Ammon's horn (tissue), 1 donor: ENCODE data around the gene SIPA1L3.

Experiments
- DNase-seq: peaks from one replicate; pipeline ENCODE4 v3.0.0-alpha.2; 2016; ENCODE audit warnings: low spot score

SIPA1L3 gene

DNA sequence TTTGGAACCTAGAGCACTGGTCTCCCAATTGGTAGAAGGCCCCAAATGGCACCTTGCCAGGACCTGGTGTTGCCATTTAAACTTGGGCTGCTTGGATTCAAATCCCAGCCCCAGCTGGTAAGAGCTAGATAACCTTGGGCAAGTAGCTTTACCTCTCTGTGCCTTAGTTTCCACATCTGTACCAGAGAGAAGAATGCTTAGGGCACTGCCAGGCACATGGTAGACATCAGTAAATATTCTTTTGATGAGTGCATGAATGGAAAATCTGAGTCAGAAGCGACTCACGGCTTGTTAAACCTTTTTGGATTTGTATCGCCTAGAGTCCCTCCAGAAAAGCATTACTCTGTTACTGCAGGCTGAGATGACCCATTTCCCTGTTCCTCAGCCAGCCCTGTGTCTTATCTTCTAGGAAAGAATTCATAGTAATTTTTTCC lies 90.9 kb downstream of the SIPA1L3 start:
- DNase-seq, result no peak

DNA sequence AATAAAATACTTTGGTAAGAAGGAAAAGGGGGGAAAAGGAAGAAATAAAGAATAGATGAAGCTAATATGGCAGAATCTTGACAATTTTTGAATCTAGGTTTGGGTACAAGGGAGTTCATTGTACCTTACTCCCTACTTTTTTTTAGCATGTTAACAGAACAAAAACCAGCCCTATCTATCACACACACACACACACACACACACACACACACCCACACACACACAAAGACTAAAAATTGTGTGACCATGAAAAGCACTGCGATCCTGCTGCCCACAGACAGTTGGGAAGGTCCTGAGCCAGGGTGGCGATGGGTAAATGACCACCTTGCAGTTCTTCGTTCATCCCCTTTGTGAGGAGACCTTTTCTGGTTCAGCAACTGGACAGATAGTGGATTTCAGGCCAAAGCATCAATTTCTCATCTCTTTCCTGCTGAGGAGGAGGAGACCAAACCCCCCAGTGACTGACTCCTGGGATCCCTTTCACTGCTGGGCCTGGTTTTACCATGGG lies 91.8 kb downstream of the SIPA1L3 start:
- no peak for DNase-seq

DNA sequence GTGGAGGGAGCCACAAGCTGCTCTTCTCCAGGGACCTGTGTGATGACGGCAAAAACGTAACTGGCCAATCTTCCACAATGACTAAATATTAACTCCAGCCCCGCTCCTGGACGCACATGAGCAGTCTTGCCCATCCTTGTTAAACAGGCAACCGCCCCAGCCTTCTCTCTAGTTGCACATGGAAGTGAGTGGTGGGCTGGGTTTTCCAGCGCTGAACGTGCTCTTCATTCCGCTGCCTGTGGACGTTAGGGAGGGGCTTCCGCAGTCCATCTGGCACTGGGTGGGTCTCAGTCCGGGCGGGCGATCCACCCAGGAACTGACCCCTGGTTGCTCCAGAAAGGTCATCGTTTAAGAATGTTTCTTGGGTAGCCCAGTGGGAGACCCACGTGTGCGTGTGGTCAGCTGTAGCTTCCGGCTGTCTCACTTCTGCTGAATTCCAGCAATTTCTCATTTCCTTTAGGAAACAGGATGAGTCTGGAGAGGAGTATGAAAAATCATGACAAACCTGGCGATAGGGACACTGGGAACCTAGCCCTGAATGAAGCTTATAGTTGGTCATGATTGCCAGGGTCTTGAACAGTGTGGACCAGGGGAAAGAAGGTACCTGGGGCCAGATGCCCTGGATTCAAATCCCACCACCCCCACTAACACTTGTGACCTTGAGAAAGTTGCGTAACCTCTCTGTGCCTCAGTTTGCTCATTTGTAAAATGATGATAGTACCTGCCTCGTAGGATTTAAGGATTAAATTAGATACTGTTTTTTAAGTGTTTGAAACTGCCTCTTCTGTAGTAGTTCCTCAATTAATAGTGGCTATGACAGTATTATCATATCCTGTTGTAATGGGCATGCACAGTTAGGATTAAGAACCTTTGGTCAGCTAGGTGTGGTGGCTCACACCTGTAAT lies 92.6 kb downstream of the SIPA1L3 start:
- DNase-seq, result no peak

DNA sequence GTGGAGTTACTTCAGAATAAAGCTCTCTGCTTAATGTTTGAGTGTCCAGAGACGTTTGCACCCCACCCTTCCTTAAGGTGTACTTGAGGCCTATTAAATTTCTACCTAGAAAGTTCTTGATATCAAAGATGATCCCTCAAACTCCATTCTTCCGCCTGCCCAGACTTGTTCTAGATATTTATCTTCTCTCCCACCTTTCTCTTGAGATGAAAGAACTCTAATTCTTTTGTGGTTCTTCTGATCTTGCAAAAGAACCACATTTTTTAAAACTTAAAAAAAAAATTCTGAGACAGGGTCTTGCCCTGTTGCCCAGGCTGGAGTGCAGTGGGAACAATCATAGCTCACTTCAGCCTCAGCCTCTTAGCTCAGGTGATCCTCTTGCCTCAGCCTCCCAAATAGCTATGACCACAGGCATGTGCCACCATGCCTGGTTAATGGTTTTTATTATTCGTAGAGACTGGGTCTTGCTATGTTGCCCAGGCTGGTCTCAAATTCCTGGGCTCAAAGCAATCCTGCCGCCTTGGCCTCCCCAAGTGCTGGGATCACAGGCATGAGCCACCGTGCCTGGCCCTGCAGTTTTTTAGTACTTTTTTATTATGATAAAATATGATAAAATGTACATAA lies 94.3 kb downstream of the SIPA1L3 start:
- no peak for DNase-seq

DNA sequence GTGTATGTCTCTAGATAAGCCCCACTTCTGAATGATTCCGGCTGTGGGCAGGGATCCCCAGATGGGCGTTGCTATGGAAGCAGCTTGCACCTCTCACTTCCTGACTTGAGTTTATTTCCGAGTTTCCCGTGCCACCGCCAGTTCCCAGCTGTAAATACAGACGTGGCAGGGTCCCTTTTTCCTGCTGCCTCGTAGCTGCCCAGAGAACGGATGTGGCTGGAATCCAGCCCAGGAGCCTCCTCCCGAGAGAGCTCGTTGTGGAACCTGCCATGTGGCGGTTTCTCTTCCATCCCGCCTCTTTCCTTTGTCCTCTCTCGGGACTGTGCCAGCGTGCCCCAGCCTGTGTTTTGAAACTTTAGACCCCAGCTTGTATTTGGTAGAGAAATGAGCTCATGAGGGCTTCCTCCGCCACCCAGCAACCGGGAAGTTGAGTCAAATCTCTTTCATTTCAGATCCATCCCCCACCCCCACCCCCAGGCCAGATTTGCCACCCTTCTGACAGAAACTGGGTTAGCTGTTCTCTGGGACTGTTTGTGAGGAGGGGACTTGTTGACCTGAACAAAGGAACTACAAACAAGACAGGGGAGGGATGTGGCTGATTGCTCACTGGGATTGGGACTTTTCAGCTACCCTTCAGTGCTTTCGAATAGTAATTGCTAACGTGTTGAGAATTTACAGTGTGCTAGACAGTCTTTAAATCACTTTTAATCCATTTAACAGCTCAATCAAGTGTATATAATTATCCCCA lies 96.6 kb downstream of the SIPA1L3 start:
- DNase-seq, result peak; percentile 74

DNA sequence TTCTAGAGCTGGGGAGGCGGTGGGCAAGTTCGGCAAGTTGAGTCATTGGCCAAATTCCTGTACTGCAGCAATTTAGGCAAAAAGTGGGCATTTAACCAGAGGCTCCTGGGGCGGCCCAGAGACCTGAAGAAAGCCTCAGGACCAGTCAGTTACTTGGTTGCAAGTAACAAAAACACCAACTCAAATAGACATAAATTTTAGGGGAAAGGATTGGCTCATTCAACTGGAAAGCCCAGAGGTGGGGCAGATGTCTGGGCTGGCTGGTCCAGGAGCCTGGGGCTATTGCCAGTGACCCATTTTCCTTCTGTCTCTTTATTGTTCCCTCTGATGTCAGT lies 97.1 kb downstream of the SIPA1L3 start:
- no peak for DNase-seq

DNA sequence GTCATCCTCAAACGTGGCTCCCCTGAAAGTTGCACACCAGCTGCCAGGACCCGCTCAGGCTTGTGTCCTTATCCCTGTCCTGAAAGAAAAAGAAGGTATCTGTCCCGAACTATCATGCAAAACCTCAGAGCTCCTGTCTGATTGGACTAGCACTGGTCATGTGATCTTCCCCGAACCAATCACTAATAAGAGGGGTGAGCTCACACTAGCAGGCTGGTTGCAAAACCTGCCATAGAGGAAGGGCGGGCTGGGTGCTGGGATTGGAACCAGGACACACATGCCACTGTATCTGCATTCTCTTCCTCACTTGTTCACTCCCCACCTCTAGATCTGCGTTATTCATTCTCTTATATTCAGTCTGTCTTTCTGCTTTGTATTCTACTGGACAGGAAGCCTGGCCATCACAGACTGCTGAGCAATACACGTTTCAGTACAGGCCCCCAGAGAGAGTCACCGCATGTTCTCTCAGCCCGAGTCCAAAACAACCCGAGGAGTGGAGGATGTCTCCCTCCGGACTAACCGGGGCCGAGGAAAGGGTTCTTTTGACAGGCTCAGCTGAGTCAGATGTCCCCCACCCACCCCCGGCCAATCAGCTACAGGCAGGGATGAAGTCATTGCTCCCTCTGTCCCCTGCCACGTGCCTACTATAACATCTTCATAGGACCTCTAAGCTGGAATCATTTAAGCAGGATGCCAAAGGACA lies 97.7 kb downstream of the SIPA1L3 start:
- DNase-seq, result peak; percentile 98

DNA sequence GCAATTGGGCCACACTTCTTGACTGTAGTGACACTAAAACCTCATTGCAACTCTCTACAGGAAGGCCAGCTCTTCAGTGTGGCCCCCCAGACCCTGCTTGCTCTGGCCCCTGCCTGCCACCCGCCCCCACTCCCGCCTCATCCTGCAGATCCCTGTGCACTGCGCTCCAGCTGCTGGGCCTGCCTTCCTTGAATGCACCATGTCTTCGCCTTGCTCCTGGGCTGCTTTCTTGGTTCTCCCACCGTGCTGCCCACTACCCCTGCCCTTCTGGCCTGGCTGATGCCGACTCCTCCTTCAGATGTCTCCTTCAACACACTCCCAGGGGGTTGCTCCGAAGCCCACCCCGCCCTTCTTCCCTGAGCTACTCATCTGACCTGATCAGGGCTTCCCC lies 98.2 kb downstream of the SIPA1L3 start:
- DNase-seq, result no peak

DNA sequence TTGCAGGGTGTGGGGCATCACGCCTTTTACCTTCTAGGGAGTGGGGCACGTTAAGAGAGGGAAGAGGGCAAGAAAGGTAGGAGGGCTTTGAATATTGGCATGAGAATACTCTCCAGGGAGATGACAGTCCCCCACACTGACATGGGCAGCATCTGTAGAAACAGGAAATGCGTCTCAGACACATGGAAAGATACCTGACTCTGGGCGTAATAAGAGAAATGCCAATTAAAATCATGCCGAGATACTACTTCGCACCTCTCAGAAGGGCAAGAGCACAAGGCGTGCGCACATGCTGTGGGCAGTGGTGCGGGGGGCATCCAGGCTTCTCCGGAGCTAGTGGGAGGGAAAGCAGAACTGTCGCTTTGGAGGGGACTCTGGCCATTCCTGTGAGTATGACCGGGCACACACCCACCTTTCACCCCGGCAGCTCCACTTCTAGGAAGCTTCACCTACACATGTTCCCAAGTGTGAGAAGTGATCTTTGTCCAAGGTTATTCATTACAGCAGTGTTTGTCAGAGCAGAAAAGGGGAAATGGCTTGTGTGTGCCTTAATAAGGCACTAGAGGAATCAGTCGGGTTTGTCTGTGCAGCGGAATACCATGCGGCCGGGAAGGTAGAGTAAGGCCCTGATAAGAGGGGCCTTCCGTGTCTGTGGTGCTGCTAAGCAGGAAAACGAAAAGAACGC lies 99.5 kb downstream of the SIPA1L3 start:
- no peak for DNase-seq

DNA sequence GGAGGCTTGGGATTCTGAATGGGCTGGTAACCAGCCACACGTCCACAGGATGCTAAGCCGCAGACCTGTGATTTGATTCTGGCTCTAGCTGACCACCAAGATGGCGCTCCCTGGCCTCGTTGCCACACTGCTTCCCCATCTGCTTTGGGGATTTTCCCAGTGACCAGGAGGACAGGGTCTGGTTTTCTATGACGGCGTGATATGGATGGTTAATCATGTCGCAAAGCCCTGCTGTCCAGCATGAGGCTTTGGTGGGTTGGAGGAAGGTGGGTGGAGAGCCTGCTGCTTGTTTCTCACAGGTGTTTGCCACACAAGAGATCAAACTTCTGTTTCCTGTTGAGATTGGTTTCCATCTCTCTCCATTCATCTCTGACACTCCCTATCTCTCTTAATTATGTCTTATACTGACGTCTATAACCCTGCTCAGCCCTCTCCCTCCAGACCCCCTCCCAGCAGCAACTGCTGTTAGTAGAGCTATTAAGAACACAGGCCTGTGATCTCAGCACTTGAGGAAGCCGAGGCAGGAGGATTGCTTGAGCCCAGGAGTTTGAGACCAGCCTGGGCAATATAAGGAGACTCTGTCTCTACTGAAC lies 102.7 kb downstream of the SIPA1L3 start:
- no peak for DNase-seq

DNA sequence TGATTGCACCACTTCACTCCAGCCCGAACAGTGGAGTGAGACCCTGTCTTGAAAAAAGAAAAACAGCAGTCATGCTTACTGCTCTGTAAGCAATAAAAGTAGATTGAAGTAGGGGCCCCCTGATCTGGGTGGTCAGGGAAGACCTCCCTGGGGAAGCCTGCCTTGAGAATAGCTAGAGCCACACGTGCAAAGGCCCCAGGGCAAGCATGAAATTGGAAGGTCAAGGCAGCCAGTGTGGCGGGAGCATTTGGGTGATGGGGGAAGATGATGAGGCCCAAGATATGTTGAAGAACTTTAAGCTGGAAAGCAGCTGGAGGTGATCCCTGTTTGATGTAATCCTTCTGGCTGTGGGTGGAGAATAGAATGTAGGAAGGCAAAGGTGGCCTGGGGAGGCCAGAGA lies 104.4 kb downstream of the SIPA1L3 start:
- DNase-seq, result no peak

DNA sequence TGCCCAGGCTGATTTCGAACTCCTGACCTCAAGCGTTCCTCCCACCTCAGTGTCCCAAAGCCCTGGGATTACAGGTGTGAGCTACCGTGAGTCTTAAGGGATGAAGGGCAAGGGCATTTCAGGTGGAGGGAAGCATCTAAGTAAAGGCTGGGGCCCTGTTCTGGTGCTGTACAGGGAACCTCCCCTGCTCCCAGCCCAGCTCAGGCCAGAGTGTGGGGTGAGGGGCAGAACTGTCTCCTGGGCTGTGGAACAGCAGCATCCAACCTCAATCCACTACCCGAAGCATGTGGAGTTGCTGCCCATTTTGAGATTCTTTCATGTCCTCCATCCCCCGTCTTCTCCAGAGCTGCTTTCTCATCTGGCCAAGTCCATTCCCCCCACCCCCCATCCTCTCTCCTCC lies 105.3 kb downstream of the SIPA1L3 start:
- no peak for DNase-seq

DNA sequence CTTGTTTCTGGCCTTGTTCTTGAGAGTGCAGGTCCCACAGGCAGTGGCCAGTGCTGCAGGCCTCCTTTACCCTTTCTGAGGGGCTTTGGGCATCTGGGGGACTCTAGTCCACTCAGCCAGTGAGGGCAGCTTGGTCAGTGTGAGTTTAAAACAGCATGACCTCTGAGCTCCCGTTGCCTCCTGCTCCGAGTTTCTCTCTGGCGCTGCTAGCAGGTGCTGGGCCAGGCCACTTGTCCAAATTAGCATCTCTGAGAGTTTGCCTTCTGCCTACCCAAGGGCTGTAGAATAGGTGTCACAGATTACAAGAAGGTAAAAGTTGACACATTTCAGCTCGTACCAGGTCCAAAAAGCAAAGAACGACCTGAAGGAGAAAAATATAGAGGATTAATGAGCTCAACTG lies 105.9 kb downstream of the SIPA1L3 start:
- DNase-seq, result no peak

DNA sequence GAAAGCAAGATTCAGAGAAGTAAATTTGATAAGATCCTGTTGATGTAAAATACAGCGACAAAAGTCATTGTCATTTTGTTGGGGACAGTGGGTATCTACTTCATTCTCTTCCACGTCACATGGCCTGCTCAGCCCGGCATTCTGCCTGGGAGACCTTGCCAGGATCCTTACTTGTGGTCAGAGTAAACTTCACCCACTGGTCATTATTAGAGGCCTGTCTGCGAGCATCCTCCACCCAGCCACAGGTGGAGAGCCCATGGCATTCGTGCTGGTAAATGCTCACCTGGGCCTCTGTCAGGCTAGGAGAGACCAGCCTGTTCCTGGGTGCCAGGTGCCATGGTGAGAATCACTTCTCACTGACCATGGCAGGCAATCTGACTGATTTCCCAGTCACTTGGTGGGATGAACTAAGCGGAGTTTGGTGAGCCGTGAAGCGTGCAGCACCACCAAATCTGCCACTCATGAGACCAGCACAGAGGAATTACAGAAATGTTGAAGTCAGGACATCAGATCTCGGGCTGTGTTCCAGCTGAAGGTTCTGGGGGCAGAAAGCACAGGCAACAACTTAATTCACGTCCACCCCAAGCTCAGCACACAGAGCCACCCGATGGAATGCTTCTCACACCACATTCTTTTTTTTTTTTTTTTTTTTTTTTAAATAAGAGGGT lies 107.0 kb downstream of the SIPA1L3 start:
- DNase-seq, result no peak

DNA sequence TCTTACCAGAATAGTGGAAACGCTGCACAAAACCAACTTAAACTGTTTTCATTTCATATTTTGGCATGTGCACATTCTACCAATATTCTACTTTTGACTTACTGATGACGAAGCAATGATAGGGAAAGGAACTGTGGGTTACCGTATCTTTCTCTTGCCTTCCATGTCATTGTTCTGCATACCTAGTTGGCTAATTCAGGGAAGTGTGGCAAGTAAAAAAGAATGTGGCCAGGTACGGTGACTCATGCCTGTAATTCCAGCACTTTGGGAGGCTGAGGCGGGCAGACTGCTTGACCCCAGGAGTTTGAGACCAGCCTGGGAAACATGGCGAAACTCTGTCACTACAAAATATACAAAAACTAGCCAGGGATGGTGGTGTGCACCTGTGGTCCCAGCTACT lies 108.2 kb downstream of the SIPA1L3 start:
- DNase-seq, result no peak

DNA sequence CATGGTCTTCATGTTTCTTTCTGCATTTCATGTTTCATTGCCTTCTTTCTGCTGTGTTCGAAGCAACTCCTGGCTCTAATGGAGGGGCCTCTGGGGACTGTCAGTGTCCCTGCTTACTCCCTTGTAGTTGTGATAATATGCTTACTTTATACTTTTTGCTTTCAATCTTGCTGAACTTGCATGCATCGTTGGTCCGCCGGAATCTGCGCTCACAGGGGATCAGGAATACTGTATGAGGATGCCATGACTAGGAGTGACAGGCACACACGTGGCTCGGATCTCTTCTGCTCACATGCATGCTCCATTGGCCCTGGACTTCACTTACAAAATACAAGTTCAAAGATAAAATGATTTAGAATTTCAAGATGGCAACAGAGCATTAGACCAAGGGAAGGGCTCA lies 108.8 kb downstream of the SIPA1L3 start:
- no peak for DNase-seq

DNA sequence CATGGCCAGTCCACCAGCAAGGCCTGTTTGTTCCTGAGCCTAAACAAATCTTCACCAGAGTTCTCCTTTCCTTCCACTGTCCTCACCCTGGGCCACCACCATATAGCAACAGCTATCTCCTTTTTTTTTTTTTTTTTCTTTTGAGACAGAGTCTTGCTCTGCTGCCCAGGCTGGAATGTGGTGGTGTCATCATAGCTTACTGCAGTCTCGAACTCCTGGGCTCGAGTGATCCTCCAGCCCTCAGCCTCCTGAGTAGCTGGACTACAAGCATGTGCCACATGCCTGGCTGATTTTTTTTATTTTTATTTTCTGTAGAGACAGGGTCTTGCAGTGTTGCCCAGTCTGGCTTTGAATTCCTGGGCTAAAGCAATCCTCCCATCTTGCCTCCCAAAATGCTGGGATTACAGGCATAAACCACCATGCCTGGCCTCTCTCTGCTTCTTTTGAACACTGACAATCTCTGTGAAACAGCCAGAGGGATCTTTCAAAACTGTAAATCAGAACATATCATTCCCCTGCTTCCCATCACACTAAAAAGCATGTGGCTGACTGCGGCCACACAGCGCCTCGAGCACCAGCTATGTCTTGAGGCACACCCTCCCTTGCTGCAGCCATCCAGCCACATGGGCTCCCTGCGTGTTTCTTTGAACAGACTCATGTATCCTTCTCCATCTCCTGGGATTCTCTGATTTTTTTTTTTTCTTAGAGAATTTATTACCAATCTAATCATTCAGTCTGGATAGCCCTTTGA lies 110.6 kb downstream of the SIPA1L3 start:
- DNase-seq, result no peak

DNA sequence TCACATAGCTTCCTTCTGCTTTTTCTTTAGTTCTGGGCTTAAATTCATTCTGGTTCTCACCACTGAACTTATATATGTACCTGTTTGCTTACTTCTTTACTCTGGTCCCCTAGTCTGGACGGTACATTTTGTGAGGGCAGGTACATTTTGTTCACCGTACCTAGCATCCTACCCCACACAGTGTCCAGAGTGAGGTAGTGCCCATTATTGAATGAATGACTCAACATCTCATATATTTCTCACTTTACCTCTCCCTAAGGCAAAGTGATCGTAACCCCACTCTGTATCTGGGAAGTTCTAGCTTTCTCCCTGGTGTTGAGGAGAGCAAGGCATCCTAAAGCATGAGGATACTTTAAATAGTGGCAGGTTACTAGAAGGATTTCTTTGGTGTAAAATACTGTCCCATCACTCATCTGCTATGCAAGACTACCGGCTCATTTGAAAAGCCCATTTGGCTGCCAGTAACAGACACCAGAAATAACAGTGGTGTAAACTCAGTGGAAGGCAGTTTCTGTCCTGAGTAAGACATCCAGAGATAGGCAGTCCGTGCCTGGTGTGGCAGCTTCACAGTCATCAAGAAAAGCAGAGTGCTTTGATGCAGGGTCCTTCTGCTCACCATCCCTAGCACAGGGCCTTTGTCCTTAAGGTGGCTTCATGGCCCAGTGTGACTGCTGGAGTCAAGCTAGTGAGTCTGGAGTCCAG lies 111.8 kb downstream of the SIPA1L3 start:
- no peak for DNase-seq

DNA sequence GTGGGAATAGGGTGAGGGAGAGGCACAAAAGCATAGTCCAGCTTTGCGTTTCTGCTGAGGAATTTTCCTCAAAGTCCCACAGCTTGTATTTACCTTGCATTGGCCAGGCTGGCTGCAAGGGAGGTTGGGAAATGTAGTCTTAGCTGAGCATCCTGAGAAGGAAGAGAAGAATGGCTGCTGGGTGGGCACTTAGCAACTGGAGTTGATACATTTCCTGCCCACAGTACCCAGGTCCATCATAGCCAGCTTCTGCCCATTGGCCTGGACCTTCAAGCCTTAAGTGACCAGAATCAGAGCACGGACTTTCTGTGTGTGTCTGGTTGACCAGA lies 112.4 kb downstream of the SIPA1L3 start:
- DNase-seq, result no peak
